ENCODE data around the gene BNC2. TPM values are rescaled to one million over a fixed set of nuclear protein-coding genes. Genes with fewer than 3 reads are reported as not detected.
A peak's percentile ranks its signal among the peaks of the same experiment; 100 is the strongest.

BNC2 gene
- total RNA-seq, 4 donors from 2014 or later: 3.8 to 14.9 (median 8.2) TPM

DNA sequence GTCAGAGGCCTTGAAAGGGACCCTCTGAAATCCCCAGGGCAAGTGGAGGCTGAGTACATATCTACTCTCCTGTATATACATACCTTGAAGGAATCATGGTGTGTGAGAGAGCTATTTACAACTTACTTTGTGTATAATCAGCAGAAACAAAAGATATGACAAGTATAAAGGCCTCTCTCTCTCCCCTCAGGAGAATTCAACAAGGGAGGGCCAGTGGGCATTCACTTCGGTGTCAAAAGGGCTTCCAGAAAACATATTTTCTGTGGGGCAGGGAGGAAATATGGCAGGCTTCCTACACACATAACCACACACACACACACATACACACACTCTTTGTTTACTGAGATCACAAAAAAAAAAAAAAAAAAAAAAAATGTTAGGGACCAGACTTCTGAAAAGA lies 181.7 kb downstream of the BNC2 start:
- Histone ChIP-seq H3K27ac (peak overlapping the region; percentile 15 to 66 (median 38)), H3K36me3 (no peaks in the 10 kb centered on the region), H3K9me3 (no peaks in the 10 kb centered on the region), H3K4me1 (peaks cover 20 to 31% of the 10 kb centered on the region in 2 donors), H3K4me3 (replicated peaks in 1 of 3) (no peak overlapping the region), H3K27me3 (no peaks in the 10 kb centered on the region)
- DNase-seq: no peak
- WGBS, 2 donors: 29 to 42% methylated on average over 1 of the region's 1 CpG
- intact Hi-C loops (cut with DNase I): no loop called here
- TF ChIP-seq POLR2A (IDR thresholded peaks at IDR 0.05) (no peak), CTCF (IDR thresholded peaks at IDR 0.05) (no peak)

- no peaks in the 10 kb centered on the region for H3K27me3 ChIP-seq
- H3K4me3 ChIP-seq (replicated peaks in 1 of 3): no peak overlapping the region
- intact Hi-C loops (cut with DNase I): no loop called here
- H3K36me3 ChIP-seq: no peaks in the 10 kb centered on the region
- WGBS, 2 donors: 65 to 66% methylated on average over 5 of the region's 5 CpGs
- H3K4me1 ChIP-seq: peaks cover 29 to 37% of the 10 kb centered on the region in 2 donors
- DNase-seq: no peak
- peak overlapping the region in 2 of 3 donors; percentile 28 to 69 for H3K27ac ChIP-seq
- TF ChIP-seq CTCF (IDR thresholded peaks at IDR 0.05) (no peak), POLR2A (IDR thresholded peaks at IDR 0.05) (no peak)
- H3K9me3 ChIP-seq: no peaks in the 10 kb centered on the region
Observed at GRCh38 chr9:16687678-16688369, 182.6 kb downstream of the BNC2 start.

DNA sequence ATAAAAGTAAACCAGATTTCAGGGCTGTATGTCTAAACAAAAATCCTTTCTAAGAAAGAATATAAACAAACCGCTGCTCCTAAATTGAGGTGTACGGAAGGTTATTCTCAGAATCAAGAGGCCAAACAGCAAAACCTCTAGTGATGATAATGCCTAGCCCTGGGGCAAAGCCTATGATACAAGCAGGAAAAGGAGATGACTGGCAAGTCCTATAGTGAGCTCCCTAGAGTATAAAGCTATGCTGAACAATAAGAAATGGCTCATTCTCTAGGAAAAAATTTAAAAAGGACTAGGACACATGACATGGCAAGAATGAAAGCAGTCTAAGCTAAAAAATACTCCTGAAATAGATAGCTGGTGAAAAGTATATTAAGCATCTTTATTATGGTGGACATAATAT lies 187.1 kb downstream of the BNC2 start:
- no peak overlapping the region for H3K4me3 ChIP-seq (replicated peaks in 1 of 3)
- H3K36me3 ChIP-seq: no peaks in the 10 kb centered on the region
- H3K4me1 ChIP-seq: peaks cover 31 to 51% of the 10 kb centered on the region in 2 donors
- no peaks in the 10 kb centered on the region for H3K27me3 ChIP-seq
- no peak for DNase-seq
- peak overlapping the region in 2 of 3 donors; percentile 26 to 67 for H3K27ac ChIP-seq
- WGBS, 2 donors: 73 to 79% methylated on average over 2 of the region's 2 CpGs
- TF ChIP-seq CTCF (IDR thresholded peaks at IDR 0.05): no peak
- no peaks in the 10 kb centered on the region for H3K9me3 ChIP-seq
- intact Hi-C loops (cut with DNase I): no loop called here

GRCh38 chr9:16682273-16682672 lies 188.2 kb downstream of the BNC2 start:
- no peaks in the 10 kb centered on the region for H3K27me3 ChIP-seq
- intact Hi-C loops (cut with DNase I): no loop called here
- H3K4me1 ChIP-seq: peaks cover 23 to 41% of the 10 kb centered on the region in 2 donors
- no peaks in the 10 kb centered on the region for H3K9me3 ChIP-seq
- TF ChIP-seq POLR2A (IDR thresholded peaks at IDR 0.05) (no peak), CTCF (IDR thresholded peaks at IDR 0.05) (no peak)
- no peak for DNase-seq
- no peaks in the 10 kb centered on the region for H3K36me3 ChIP-seq
- no peak overlapping the region for H3K4me3 ChIP-seq (replicated peaks in 1 of 3)
- H3K27ac ChIP-seq: peak overlapping the region in 2 of 3 donors; percentile 11 to 67
- WGBS, 2 donors: 86 to 87% methylated on average over 7 of the region's 7 CpGs

GRCh38 chr9:16681652-16681987 lies 188.8 kb downstream of the BNC2 start:
- H3K4me1 ChIP-seq: peaks cover 23 to 39% of the 10 kb centered on the region in 2 donors
- peak overlapping the region in 2 of 3 donors; percentile 11 to 67 for H3K27ac ChIP-seq
- TF ChIP-seq POLR2A (IDR thresholded peaks at IDR 0.05): no peak
- intact Hi-C loops (cut with DNase I): no loop called here
- no peaks in the 10 kb centered on the region for H3K36me3 ChIP-seq
- H3K27me3 ChIP-seq: no peaks in the 10 kb centered on the region
- H3K4me3 ChIP-seq (replicated peaks in 1 of 3): no peak overlapping the region
- WGBS, 2 donors: 41 to 42% methylated on average over 7 of the region's 7 CpGs
- H3K9me3 ChIP-seq: no peaks in the 10 kb centered on the region
- peak; percentile 13 to 22 for DNase-seq
